CD8-positive, alpha-beta memory T cell (primary cell): ENCODE results near the gene SLCO2A1. TPM values are rescaled to one million over a fixed set of nuclear protein-coding genes. Genes with fewer than 3 reads are reported as not detected.

ENCODE experiments used
- CTCF ChIA-PET: fragments of 350-600 bp; sonication (Branson Sonifier 250); formaldehyde crosslinking; loops from one replicate; lab custom pipeline; 2021; ENCODE audit warnings: antibody characterized with exemption; lab: Charles Lee
- POLR2A ChIA-PET: fragments of 350-600 bp; sonication (Branson Sonifier 250); formaldehyde crosslinking; loops from one replicate; lab custom pipeline; 2021; ENCODE audit warnings: antibody characterized with exemption; lab: Charles Lee
- DNase-seq, 5 donors: peaks; one replicate each; pipeline versions ENCODE4 v3.0.0 to v3.0.0-alpha.2; 2020 to 2022; ENCODE audit warnings: mixed read lengths in 1 of 5
- H3K27ac ChIP-seq: one replicate; pipeline ENCODE4 v1.7.0; 2013; ENCODE audit warnings: low read depth, mild to moderate bottlenecking, low read length, moderate library complexity
- H3K27me3 ChIP-seq: 2 replicates; pipeline ENCODE4 v1.7.0; 2013; ENCODE audit warnings: low read length, mild to moderate bottlenecking; ENCODE audit not compliant: insufficient read depth, poor library complexity, severe bottlenecking
- H3K36me3 ChIP-seq: 2 replicates; pipeline ENCODE4 v1.7.0; 2013; ENCODE audit warnings: mild to moderate bottlenecking, low read length, moderate library complexity; ENCODE audit not compliant: insufficient read depth
- H3K4me1 ChIP-seq: 2 replicates; pipeline ENCODE4 v1.7.0; 2013; ENCODE audit warnings: mild to moderate bottlenecking, low read length, moderate library complexity; ENCODE audit not compliant: insufficient read depth
- H3K4me3 ChIP-seq: 2 replicates; pipeline ENCODE4 v1.7.0; 2013; ENCODE audit warnings: mild to moderate bottlenecking, low read length
- H3K9me3 ChIP-seq: 2 replicates; pipeline ENCODE4 v1.7.0; 2013; ENCODE audit warnings: mild to moderate bottlenecking, low read length
- H3K27ac Mint-ChIP-seq, 8 donors: one replicate each; pipeline ENCODE4 v1.8.0; 2020 to 2021; ENCODE audit warnings: mixed read lengths in 8 of 8, mild to moderate bottlenecking in 6 of 8, inconsistent platforms in 3 of 8, moderate library complexity in 3 of 8
- H3K27me3 Mint-ChIP-seq, 2 donors: one replicate each; pipeline ENCODE4 v1.8.0; 2020 to 2021; ENCODE audit warnings: mixed read lengths in 2 of 2, mild to moderate bottlenecking in 1 of 2, moderate library complexity in 1 of 2
- H3K36me3 Mint-ChIP-seq, 3 donors: one replicate each; pipeline ENCODE4 v1.8.0; 2020 to 2021; ENCODE audit warnings: mixed read lengths in 3 of 3, inconsistent platforms in 1 of 3, mild to moderate bottlenecking in 1 of 3
- H3K4me1 Mint-ChIP-seq, 3 donors: one replicate each; pipeline ENCODE4 v1.8.0; 2020 to 2021; ENCODE audit warnings: mixed read lengths in 3 of 3, inconsistent platforms in 1 of 3, mild to moderate bottlenecking in 1 of 3
- H3K4me3 Mint-ChIP-seq, 7 donors: one replicate each; pipeline ENCODE4 v1.8.0; 2020 to 2021; ENCODE audit warnings: mixed read lengths in 7 of 7, mild to moderate bottlenecking in 6 of 7, moderate library complexity in 4 of 7, inconsistent platforms in 2 of 7
- H3K9me3 Mint-ChIP-seq, 5 donors: one replicate each; pipeline ENCODE4 v1.8.0; 2020 to 2022; ENCODE audit warnings: mixed read lengths in 5 of 5, mild to moderate bottlenecking in 3 of 5, moderate library complexity in 2 of 5, inconsistent platforms in 1 of 5
- polyA plus RNA-seq: library from polyadenylated mRNA; unstranded; fragments of 300-500 nt; fragmentation: Illumina TruSeq; gene quantifications from one replicate; pipeline ENCODE4 v1.2.3, GENCODE V29; 2021
- total RNA-seq, 2 experiments: library from RNA; stranded (reverse); gene quantifications; one replicate each; pipeline ENCODE4 v1.2.3, GENCODE V29; 2021

SLCO2A1 gene
- total and polyA plus RNA-seq, 3 experiments from 2014 or later = not detected

- H3K27me3 Mint-ChIP-seq = peaks cover 2 to 10% of the 10 kb centered on the region in 2 donors
- no peaks in the 10 kb centered on the region for H3K27me3 ChIP-seq
- no peak for DNase-seq
- no peaks in the 10 kb centered on the region for H3K36me3 ChIP-seq
- ChIA-PET CTCF (interaction anchor here (0.6 kb wide), 1 partner anchor 1225 kb away, joined by 3 read pairs; no protein-coding TSS in a partner anchor), POLR2A (no interaction called here)
- no peaks in the 10 kb centered on the region for H3K4me1 Mint-ChIP-seq
- no peak overlapping the region for H3K4me3 Mint-ChIP-seq
- no peak overlapping the region for H3K4me3 ChIP-seq
- no peaks in the 10 kb centered on the region for H3K36me3 Mint-ChIP-seq
- H3K27ac Mint-ChIP-seq = no peak overlapping the region
- H3K4me1 ChIP-seq = no peaks in the 10 kb centered on the region
- H3K9me3 ChIP-seq = no peaks in the 10 kb centered on the region
- no peak overlapping the region for H3K27ac ChIP-seq
- no peaks in the 10 kb centered on the region for H3K9me3 Mint-ChIP-seq
These were observed 45.9 kb downstream of the SLCO2A1 start for GRCh38 chr3:133983576-133984560.

GRCh38 chr3:133983126-133983525 is 46.6 kb downstream of the SLCO2A1 start:
- CTCF ChIA-PET = no interaction called here

GRCh38 chr3:133980550-133980949 is 49.2 kb downstream of the SLCO2A1 start:
- Mint-ChIP-seq H3K27ac (no peak overlapping the region), H3K27me3 (peaks cover 5 to 9% of the 10 kb centered on the region in 2 donors), H3K36me3 (no peaks in the 10 kb centered on the region), H3K4me3 (peak overlapping the region in 1 of 7 donors; percentile 16), H3K4me1 (no peaks in the 10 kb centered on the region), H3K9me3 (no peaks in the 10 kb centered on the region)
- no peaks in the 10 kb centered on the region for H3K4me1 ChIP-seq
- no peak for DNase-seq
- POLR2A ChIA-PET = no interaction called here
- no peak overlapping the region for H3K4me3 ChIP-seq
- CTCF ChIA-PET = no interaction called here
- H3K36me3 ChIP-seq = no peaks in the 10 kb centered on the region
- H3K27ac ChIP-seq = no peak overlapping the region
- no peaks in the 10 kb centered on the region for H3K9me3 ChIP-seq
- H3K27me3 ChIP-seq = no peaks in the 10 kb centered on the region

More at GRCh38 chr3:133983126-133983525, 46.6 kb downstream of the SLCO2A1 start:
- POLR2A ChIA-PET = no interaction called here
- H3K36me3 Mint-ChIP-seq = no peaks in the 10 kb centered on the region
- H3K4me3 Mint-ChIP-seq = no peak overlapping the region
- H3K27ac Mint-ChIP-seq = no peak overlapping the region
- peaks cover 2 to 10% of the 10 kb centered on the region in 2 donors for H3K27me3 Mint-ChIP-seq
- H3K27ac ChIP-seq = no peak overlapping the region
- no peak for DNase-seq
- no peaks in the 10 kb centered on the region for H3K4me1 Mint-ChIP-seq
- no peaks in the 10 kb centered on the region for H3K36me3 ChIP-seq
- H3K4me3 ChIP-seq = no peak overlapping the region
- no peaks in the 10 kb centered on the region for H3K27me3 ChIP-seq
- H3K4me1 ChIP-seq = no peaks in the 10 kb centered on the region
- no peaks in the 10 kb centered on the region for H3K9me3 Mint-ChIP-seq
- H3K9me3 ChIP-seq = no peaks in the 10 kb centered on the region

GRCh38 chr3:133980035-133980434 is 49.7 kb downstream of the SLCO2A1 start:
- DNase-seq = no peak

GRCh38 chr3:133979553-133979952 is 50.2 kb downstream of the SLCO2A1 start:
- CTCF ChIA-PET = no interaction called here
- H3K27ac ChIP-seq = no peak overlapping the region
- H3K4me1 ChIP-seq = no peaks in the 10 kb centered on the region
- POLR2A ChIA-PET = no interaction called here
- H3K4me3 Mint-ChIP-seq = no peak overlapping the region
- H3K36me3 ChIP-seq = no peaks in the 10 kb centered on the region
- no peak overlapping the region for H3K4me3 ChIP-seq
- H3K9me3 Mint-ChIP-seq = no peaks in the 10 kb centered on the region
- no peaks in the 10 kb centered on the region for H3K27me3 ChIP-seq
- DNase-seq = no peak
- H3K4me1 Mint-ChIP-seq = no peaks in the 10 kb centered on the region
- H3K27ac Mint-ChIP-seq = no peak overlapping the region
- H3K27me3 Mint-ChIP-seq = peaks cover 8 to 10% of the 10 kb centered on the region in 2 donors
- H3K9me3 ChIP-seq = no peaks in the 10 kb centered on the region
- H3K36me3 Mint-ChIP-seq = no peaks in the 10 kb centered on the region

More at GRCh38 chr3:133980035-133980434, 49.7 kb downstream of the SLCO2A1 start:
- Mint-ChIP-seq H3K27me3 (peaks cover 7 to 8% of the 10 kb centered on the region in 2 donors), H3K36me3 (no peaks in the 10 kb centered on the region), H3K4me3 (no peak overlapping the region), H3K27ac (no peak overlapping the region), H3K9me3 (no peaks in the 10 kb centered on the region), H3K4me1 (no peaks in the 10 kb centered on the region)
- Histone ChIP-seq H3K4me1 (no peaks in the 10 kb centered on the region), H3K27ac (no peak overlapping the region), H3K4me3 (no peak overlapping the region), H3K36me3 (no peaks in the 10 kb centered on the region), H3K27me3 (no peaks in the 10 kb centered on the region), H3K9me3 (no peaks in the 10 kb centered on the region)
- ChIA-PET CTCF (no interaction called here), POLR2A (no interaction called here)

- Mint-ChIP-seq H3K4me1 (no peaks in the 10 kb centered on the region), H3K9me3 (peaks cover 0 to 1% (median 0%) of the 10 kb centered on the region in 5 donors), H3K36me3 (no peaks in the 10 kb centered on the region), H3K4me3 (no peak overlapping the region), H3K27ac (no peak overlapping the region), H3K27me3 (peaks cover 8% of the 10 kb centered on the region in 2 donors)
- CTCF ChIA-PET = no interaction called here
- H3K9me3 ChIP-seq = no peaks in the 10 kb centered on the region
- no peak overlapping the region for H3K27ac ChIP-seq
- no peaks in the 10 kb centered on the region for H3K4me1 ChIP-seq
- no peak overlapping the region for H3K4me3 ChIP-seq
- no peaks in the 10 kb centered on the region for H3K27me3 ChIP-seq
- POLR2A ChIA-PET = no interaction called here
- no peak for DNase-seq
- H3K36me3 ChIP-seq = no peaks in the 10 kb centered on the region
These were observed 52.2 kb downstream of the SLCO2A1 start for GRCh38 chr3:133977568-133977967.

GRCh38 chr3:133973249-133973980 is 56.3 kb downstream of the SLCO2A1 start:
- no peaks in the 10 kb centered on the region for H3K4me1 ChIP-seq

GRCh38 chr3:133972156-133972555 is 57.6 kb downstream of the SLCO2A1 start:
- H3K4me3 Mint-ChIP-seq = no peak overlapping the region
- Histone ChIP-seq H3K9me3 (no peaks in the 10 kb centered on the region), H3K27me3 (no peaks in the 10 kb centered on the region), H3K36me3 (no peaks in the 10 kb centered on the region), H3K4me1 (no peaks in the 10 kb centered on the region), H3K27ac (no peak overlapping the region), H3K4me3 (no peak overlapping the region)
- peaks cover 10 to 11% of the 10 kb centered on the region in 2 donors for H3K27me3 Mint-ChIP-seq
- no peak overlapping the region for H3K27ac Mint-ChIP-seq
- CTCF ChIA-PET = no interaction called here
- POLR2A ChIA-PET = no interaction called here
- no peak for DNase-seq
- peaks cover 0 to 6% (median 3%) of the 10 kb centered on the region in 5 donors for H3K9me3 Mint-ChIP-seq
- no peaks in the 10 kb centered on the region for H3K36me3 Mint-ChIP-seq
- no peaks in the 10 kb centered on the region for H3K4me1 Mint-ChIP-seq

More at GRCh38 chr3:133973249-133973980, 56.3 kb downstream of the SLCO2A1 start:
- Histone ChIP-seq H3K36me3 (no peaks in the 10 kb centered on the region), H3K9me3 (no peaks in the 10 kb centered on the region), H3K27me3 (no peaks in the 10 kb centered on the region), H3K27ac (no peak overlapping the region), H3K4me3 (no peak overlapping the region)
- Mint-ChIP-seq H3K36me3 (no peaks in the 10 kb centered on the region), H3K27me3 (peaks cover 6 to 11% of the 10 kb centered on the region in 2 donors), H3K27ac (no peak overlapping the region), H3K4me3 (no peak overlapping the region), H3K4me1 (no peaks in the 10 kb centered on the region), H3K9me3 (peaks cover 0 to 6% (median 3%) of the 10 kb centered on the region in 5 donors)
- ChIA-PET POLR2A (no interaction called here), CTCF (no interaction called here)
- DNase-seq = no peak
